Measurements from ENCODE around the gene TRUB2. TPM values are rescaled to one million over a fixed set of nuclear protein-coding genes. Genes with fewer than 3 reads are reported as not detected.
A peak's percentile ranks its signal among the peaks of the same experiment; 100 is the strongest.

The TRUB2 gene
- total RNA-seq, 2 donors from 2014 or later, result 7.4 to 8.4 TPM

GRCh38 chr9:128323212-128323730, 1.0 kb upstream of the TRUB2 start:
- peaks cover 22% of the 10 kb centered on the region for H3K36me3 ChIP-seq
- peak overlapping the region; percentile 68 to 76 for H3K27ac ChIP-seq
- peaks cover 13 to 24% of the 10 kb centered on the region in 2 donors for H3K4me1 ChIP-seq (ENCODE audit: control insufficient read depth in 1 of 2, low read depth in 2 of 2)
- ATAC-seq (ENCODE audit: insufficient number of reproducible peaks, low FRiP score, low read depth) (no peak), DNase-seq (ENCODE audit: low spot score) (no peak)
- no peaks in the 10 kb centered on the region for H3K9me3 ChIP-seq
- peak overlapping the region; percentile 94 for H3K4me3 ChIP-seq
- H3K27me3 ChIP-seq (replicated peaks; ENCODE audit: insufficient read depth), result no peaks in the 10 kb centered on the region
- no peak for TF ChIP-seq CTCF (IDR thresholded peaks at IDR 0.05)

GRCh38 chr9:128321879-128322403, 306 bp downstream of the TRUB2 start:
- no peaks in the 10 kb centered on the region for H3K27me3 ChIP-seq (replicated peaks; ENCODE audit: insufficient read depth)
- peaks cover 13 to 24% of the 10 kb centered on the region in 2 donors for H3K4me1 ChIP-seq (ENCODE audit: control insufficient read depth in 1 of 2, low read depth in 2 of 2)
- peaks cover 16% of the 10 kb centered on the region for H3K36me3 ChIP-seq
- TF ChIP-seq CTCF (IDR thresholded peaks at IDR 0.05), result no peak
- ATAC-seq (ENCODE audit: insufficient number of reproducible peaks, low FRiP score, low read depth) (no peak), DNase-seq (ENCODE audit: low spot score) (no peak)
- peak overlapping the region; percentile 68 to 76 for H3K27ac ChIP-seq
- no peaks in the 10 kb centered on the region for H3K9me3 ChIP-seq
- H3K4me3 ChIP-seq, result peak overlapping the region; percentile 94

GRCh38 chr9:128321343-128321742, 904 bp downstream of the TRUB2 start:
- Histone ChIP-seq H3K4me1 (ENCODE audit: control insufficient read depth in 1 of 2, low read depth in 2 of 2) (peaks cover 13 to 24% of the 10 kb centered on the region in 2 donors), H3K36me3 (peaks cover 20% of the 10 kb centered on the region), H3K27me3 (replicated peaks; ENCODE audit: insufficient read depth) (no peaks in the 10 kb centered on the region), H3K4me3 (peak overlapping the region; percentile 94), H3K27ac (no peak overlapping the region), H3K9me3 (no peaks in the 10 kb centered on the region)
- TF ChIP-seq CTCF (IDR thresholded peaks at IDR 0.05), result no peak
- ATAC-seq (ENCODE audit: insufficient number of reproducible peaks, low FRiP score, low read depth) (no peak), DNase-seq (ENCODE audit: low spot score) (no peak)

GRCh38 chr9:128317629-128318028, 4.6 kb downstream of the TRUB2 start:
- no peak for DNase-seq (ENCODE audit: low spot score)
- Histone ChIP-seq H3K4me3 (no peak overlapping the region), H3K27ac (no peak overlapping the region), H3K27me3 (replicated peaks; ENCODE audit: insufficient read depth) (no peaks in the 10 kb centered on the region), H3K4me1 (ENCODE audit: control insufficient read depth in 1 of 2, low read depth in 2 of 2) (peaks cover 3 to 8% of the 10 kb centered on the region in 2 donors), H3K9me3 (no peaks in the 10 kb centered on the region), H3K36me3 (peaks cover 19% of the 10 kb centered on the region)
- no peak for TF ChIP-seq CTCF (IDR thresholded peaks at IDR 0.05)
- no peak for ATAC-seq (ENCODE audit: insufficient number of reproducible peaks, low FRiP score, low read depth)

- DNase-seq (ENCODE audit: low spot score) (no peak), ATAC-seq (ENCODE audit: insufficient number of reproducible peaks, low FRiP score, low read depth) (no peak)
- Histone ChIP-seq H3K4me3 (no peak overlapping the region), H3K9me3 (no peaks in the 10 kb centered on the region), H3K27me3 (replicated peaks; ENCODE audit: insufficient read depth) (no peaks in the 10 kb centered on the region), H3K4me1 (ENCODE audit: control insufficient read depth in 1 of 2, low read depth in 2 of 2) (peaks cover 1 to 3% of the 10 kb centered on the region in 2 donors), H3K27ac (no peak overlapping the region), H3K36me3 (peaks cover 20% of the 10 kb centered on the region)
- TF ChIP-seq CTCF (IDR thresholded peaks at IDR 0.05), result no peak
Observed at GRCh38 chr9:128316421-128316820, 5.8 kb downstream of the TRUB2 start.
